Bronchial epithelial cell (primary cell): ENCODE data around the gene MMP25. TPM values are rescaled to one million over a fixed set of nuclear protein-coding genes. Genes with fewer than 3 reads are reported as not detected.

Experiments
- DNase-seq: peaks from one replicate; pipeline ENCODE4 v3.0.0-alpha.2; 2010; ENCODE audit warnings: low read depth
- FAIRE-seq: peaks from 2 replicates; lab custom pipeline; 2011; peaks lifted over from hg19 to GRCh38; lab: Jason Lieb, UNC
- H3K27me3 ChIP-seq: 2 replicates; pipeline ENCODE4 v1.5.1; 2011; ENCODE audit warnings: low read length; ENCODE audit not compliant: control insufficient read depth, insufficient read depth
- H3K36me3 ChIP-seq: 2 replicates; pipeline ENCODE4 v1.5.1; 2011; ENCODE audit warnings: low read length; ENCODE audit not compliant: control insufficient read depth, insufficient read depth
- H3K4me3 ChIP-seq: 2 replicates; pipeline ENCODE4 v1.5.1; 2011; ENCODE audit warnings: mild to moderate bottlenecking, low read depth, low read length, control low read depth
- CTCF ChIP-seq: IDR thresholded peaks from 2 replicates; pipeline ENCODE4 v1.5.1; 2011; ENCODE audit warnings: mild to moderate bottlenecking, moderate library complexity, low read length, control low read depth, inconsistent platforms; ENCODE audit not compliant: insufficient read depth, severe bottlenecking
- total RNA-seq: library from RNA; depleted of rRNA; stranded (reverse); fragments of >200 nt; gene quantifications from 2 replicates; pipeline ENCODE4 v1.2.1, GENCODE V29; 2014

The MMP25 gene
- total RNA-seq, 1 donor from 2014 or later, result under 0.01 TPM

- FAIRE-seq (no peak), DNase-seq (peak; percentile 49)
- Histone ChIP-seq H3K4me3 (peak overlapping the region; percentile 93), H3K27me3 (no peaks in the 10 kb centered on the region), H3K36me3 (no peaks in the 10 kb centered on the region)
- peak; percentile 83 for TF ChIP-seq CTCF
Measured at GRCh38 chr16:3059041-3059722, 12.8 kb downstream of the MMP25 start.

- Histone ChIP-seq H3K36me3 (no peaks in the 10 kb centered on the region), H3K27me3 (no peaks in the 10 kb centered on the region), H3K4me3 (peak overlapping the region; percentile 93)
- DNase-seq (no peak), FAIRE-seq (no peak)
- TF ChIP-seq CTCF, result no peak
Measured at GRCh38 chr16:3059723-3060242, 13.4 kb downstream of the MMP25 start.

DNA sequence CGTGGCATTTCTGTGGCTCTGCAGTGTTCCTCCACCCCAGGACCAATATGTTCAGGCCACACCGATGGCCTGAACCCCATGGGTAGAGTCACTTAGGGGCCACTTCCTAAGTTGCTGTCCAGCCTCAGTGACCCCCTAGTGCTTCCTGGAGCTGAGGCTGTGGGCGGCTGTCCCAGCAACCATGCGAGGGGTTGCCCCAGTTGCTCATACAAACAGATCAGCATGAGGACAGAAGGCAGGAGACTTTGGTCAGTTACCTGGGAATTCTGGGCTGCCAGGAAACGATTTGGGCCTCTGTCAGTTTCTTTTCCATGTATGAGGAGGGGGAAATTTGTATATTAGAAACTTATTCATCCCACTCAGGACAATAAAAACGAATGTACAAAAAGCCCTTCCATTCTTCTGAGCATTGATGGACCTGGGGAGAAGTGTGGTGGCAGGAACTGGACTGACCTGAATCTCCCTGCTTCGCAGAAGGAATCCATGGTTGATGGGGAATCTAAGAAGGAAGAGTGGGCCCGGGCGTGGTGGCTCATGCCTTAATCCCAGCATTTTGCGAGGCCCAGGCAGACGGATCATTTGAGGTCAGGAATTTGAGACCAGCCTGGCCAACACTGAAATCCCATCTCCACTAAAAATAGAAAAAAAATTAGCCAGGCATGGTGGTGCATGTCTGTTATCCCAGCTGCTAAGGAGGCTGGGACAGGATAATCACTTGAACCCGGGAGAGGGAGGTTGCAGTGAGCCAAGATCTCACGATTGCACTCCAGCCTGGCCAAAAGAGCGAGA, 14.2 kb downstream of the MMP25 start:
- Histone ChIP-seq H3K36me3 (no peaks in the 10 kb centered on the region), H3K27me3 (no peaks in the 10 kb centered on the region), H3K4me3 (no peak overlapping the region)
- TF ChIP-seq CTCF, result no peak
- FAIRE-seq, result no peak
- DNase-seq, result no peak

DNA sequence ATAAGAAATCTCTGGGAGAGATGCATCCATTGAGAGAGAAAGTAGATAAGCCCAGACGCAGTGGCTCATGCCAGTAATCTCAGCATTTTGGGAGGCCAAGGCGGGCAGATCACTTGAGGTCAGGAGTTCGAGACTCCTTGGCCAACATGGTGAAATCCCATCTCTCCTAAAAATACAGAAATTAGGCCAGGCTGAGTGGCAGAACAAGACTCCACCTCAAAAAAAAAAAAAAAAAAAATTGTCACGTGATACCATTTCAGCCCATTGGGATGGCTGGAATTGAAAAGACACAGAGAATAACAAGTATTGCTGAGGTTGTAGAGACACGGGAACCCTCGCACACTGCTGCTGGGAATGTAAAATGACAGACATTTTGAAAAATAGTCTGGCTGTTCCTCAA, 16.2 kb downstream of the MMP25 start:
- FAIRE-seq (no peak), DNase-seq (no peak)
- H3K27me3 ChIP-seq, result no peaks in the 10 kb centered on the region
- H3K4me3 ChIP-seq, result no peak overlapping the region
- H3K36me3 ChIP-seq, result no peaks in the 10 kb centered on the region
- TF ChIP-seq CTCF, result no peak

- H3K27me3 ChIP-seq, result no peaks in the 10 kb centered on the region
- FAIRE-seq, result no peak
- H3K36me3 ChIP-seq, result no peaks in the 10 kb centered on the region
- TF ChIP-seq CTCF, result no peak
- DNase-seq, result no peak
- no peak overlapping the region for H3K4me3 ChIP-seq
Measured at GRCh38 chr16:3063625-3064386, 17.4 kb downstream of the MMP25 start.
